ENCODE data around the gene CNOT11.
A peak's percentile ranks its signal among the peaks of the same experiment; 100 is the strongest.
"Not testable (repeated sequence)": the region's sequence is repeated elsewhere in the genome, so short reads cannot be mapped to it uniquely, and the experiment has no call there.

The CNOT11 gene

DNA sequence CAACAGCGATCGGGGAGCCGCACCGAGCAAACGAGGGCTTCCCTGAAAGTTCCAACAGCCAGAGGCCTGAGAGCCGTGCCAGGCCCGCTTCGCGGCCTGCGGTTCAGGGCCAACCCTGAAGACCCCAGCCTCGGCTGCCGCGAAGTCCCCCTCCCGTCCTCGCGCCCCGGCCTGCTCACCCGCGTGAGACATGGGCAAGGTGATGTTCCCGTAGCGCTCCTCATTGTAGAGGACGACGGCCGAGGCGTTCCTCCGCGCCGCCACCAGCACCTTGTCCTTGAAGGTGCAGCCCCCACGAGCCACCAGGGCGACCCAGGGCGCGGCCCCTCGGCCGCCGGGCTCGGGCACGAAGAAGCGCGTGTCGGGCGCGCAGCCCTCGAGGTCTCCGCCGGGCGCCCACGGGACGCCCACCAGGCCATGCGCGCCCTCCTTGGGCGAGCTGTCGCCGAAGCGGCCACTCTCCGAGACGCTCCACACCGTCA lies 55.3 kb downstream of the CNOT11 start:
- no peak for DNase-seq (ENCODE audit: low read depth in 2 of 3, low spot score in 1 of 3)

GRCh38 chr2:101308432-101309210 lies 55.9 kb downstream of the CNOT11 start, which contains the start of gene RNF149:
TSS of gene RNF149 (minus strand) at chr2:101308701. CDS start at chr2:101308588, 113 bp downstream.
- peak; percentile 79 to 88 (median 85) for DNase-seq (ENCODE audit: low read depth in 2 of 3, low spot score in 1 of 3)

DNA sequence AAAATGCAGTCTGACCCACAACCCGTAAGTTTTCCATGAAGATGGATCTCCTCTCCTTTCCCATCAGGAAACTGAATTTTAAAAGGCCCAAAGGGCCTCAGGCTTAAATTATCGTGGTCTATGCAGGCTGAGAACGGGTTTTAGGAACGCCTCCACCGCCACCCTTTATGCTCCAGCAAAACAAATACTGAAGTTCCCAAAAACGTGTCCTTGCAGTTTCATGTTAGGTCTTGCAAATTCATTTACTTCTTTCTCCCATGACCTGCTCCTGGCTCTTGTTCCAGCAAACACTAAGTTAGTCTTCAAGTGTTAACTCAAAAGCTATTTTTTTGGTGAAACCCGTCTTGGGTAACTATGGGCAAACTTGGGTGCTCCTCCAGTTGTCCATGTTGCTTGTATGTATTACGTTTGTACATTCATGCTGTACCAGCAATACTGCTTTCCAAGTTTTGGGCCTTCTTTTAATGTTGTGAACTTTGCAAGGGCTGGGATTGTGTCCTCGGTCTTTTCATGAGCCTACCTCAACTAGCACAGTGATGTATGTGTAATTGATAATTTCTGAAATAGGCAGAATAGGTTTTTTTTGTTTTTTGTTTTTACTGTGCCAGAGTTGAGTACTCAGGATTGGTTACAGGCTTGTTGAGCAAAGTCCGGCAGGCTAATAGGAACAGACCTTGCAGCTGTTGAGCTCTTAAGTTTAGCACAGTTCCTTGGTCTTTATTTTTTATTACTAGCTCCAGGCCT lies 57.6 kb downstream of the CNOT11 start:
- DNase-seq (ENCODE audit: low read depth in 2 of 3, low spot score in 1 of 3), result no peak

DNA sequence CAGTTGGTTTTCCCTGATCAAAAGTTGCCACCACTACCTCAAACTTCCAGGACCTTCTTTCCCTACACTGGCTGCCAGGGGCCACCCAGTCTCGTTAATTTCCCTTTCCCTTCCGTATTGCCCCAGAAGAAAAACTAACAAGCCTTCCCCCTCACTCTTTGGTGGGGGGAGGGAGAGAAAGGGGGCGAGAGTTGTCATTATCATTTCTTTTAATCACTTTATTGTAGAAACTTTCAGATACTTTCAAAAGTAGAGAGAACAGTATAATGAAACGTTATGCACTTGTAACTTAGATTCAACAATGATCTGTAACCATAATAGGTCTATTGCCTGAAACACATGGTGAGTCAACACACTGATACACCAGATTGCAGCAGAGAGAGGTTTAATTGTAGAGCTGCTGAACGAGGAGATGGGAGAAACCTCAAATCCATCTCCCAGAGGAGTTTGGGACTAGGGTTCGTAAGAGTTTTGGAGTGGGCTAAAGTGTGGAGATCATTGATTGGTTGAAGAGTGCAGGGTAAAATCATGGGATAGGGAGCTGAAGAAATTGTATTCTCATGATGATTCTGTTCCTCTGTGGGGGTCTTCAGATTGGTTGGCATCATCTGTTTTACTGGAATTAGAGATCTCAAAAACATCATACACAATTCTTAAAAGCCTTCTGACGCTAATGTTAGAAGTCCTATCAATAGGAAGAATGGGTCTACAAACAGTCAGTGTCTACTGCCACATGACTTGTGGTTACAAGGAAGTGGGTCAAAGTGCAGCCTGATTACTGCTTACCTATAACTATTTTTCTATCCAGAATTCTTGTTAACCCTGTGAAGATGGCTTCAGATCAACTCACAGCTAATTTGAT lies 58.4 kb downstream of the CNOT11 start:
- no peak for DNase-seq (ENCODE audit: low read depth in 2 of 3, low spot score in 1 of 3)

GRCh38 chr2:101311696-101312017 lies 59.0 kb downstream of the CNOT11 start:
- DNase-seq (ENCODE audit: low read depth in 2 of 3, low spot score in 1 of 3), result no peak

- DNase-seq (ENCODE audit: low read depth in 2 of 3, low spot score in 1 of 3), result not testable (repeated sequence)
These were observed 63.9 kb downstream of the CNOT11 start for GRCh38 chr2:101316568-101316967.

Measured in stimulated activated CD4-positive, alpha-beta T cell treated with anti-CD3 and anti-CD28 coated beads, Interleukin-12 subunit alpha, Interleukin-12 subunit beta, amount 100 ng/mL, for 48 hours (primary cell).